GM12872 (cell line): ENCODE measurements around the gene HIVEP2.

Experiments
- CTCF ChIP-seq: IDR thresholded peaks from 3 replicates; pipeline ENCODE4 v1.5.1; 2011; ENCODE audit warnings: low read depth, mild to moderate bottlenecking, low read length, moderate library complexity; ENCODE audit not compliant: insufficient read depth

HIVEP2 gene

GRCh38 chr6:142771162-142771561 lies 173.8 kb downstream of the HIVEP2 start:
- no peak for TF ChIP-seq CTCF

DNA sequence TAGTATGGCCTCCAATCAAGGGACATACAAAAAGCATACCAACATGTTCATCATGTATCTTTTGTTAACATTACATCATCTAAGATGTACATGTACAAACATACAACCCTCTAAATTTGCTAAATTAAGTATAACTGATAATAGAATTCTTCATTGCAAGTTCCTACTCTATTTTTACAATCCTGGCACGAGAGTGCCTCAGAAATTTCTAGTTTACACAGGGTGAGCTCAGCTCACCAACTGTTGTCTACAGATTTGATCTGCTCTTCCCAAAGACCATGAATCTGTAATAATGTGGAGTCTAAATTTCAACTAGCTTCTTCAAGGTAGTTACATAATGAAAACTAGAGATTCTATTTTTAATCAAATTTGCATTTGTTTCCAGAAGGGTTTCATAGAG lies 179.7 kb downstream of the HIVEP2 start:
- TF ChIP-seq CTCF: no peak

GRCh38 chr6:142764311-142764710 lies 180.7 kb downstream of the HIVEP2 start:
- no peak for TF ChIP-seq CTCF

DNA sequence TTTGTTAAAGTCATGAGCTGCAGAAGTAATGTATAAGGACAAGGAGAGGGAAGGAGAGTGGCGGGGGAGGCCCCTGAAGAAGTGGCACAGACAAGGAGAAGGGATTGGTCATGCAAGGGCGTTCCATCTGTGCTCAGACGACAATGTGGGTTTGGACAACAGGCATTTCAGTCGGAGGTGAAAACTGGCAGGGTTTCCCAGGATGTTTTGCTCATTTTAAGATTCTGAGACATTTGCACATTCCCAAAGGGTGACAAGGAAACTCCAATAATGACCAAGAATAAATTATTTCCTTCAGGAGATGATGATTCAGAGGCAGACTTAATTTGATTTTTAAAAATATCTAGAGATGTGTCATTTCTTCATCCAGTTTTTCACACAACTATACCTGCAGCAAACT lies 181.8 kb downstream of the HIVEP2 start:
- TF ChIP-seq CTCF: no peak

- no peak for TF ChIP-seq CTCF
Observed at GRCh38 chr6:142761756-142762155, 183.2 kb downstream of the HIVEP2 start.

GRCh38 chr6:142760152-142760551 lies 184.8 kb downstream of the HIVEP2 start:
- TF ChIP-seq CTCF: no peak

- TF ChIP-seq CTCF: no peak
Observed at GRCh38 chr6:142758629-142759025, 186.3 kb downstream of the HIVEP2 start.
